ENCODE data around the gene SRGAP3.

The SRGAP3 gene

GRCh38 chr3:9233101-9233500 is 16.3 kb downstream of the SRGAP3 start:
- TF ChIP-seq, protein P1, sequence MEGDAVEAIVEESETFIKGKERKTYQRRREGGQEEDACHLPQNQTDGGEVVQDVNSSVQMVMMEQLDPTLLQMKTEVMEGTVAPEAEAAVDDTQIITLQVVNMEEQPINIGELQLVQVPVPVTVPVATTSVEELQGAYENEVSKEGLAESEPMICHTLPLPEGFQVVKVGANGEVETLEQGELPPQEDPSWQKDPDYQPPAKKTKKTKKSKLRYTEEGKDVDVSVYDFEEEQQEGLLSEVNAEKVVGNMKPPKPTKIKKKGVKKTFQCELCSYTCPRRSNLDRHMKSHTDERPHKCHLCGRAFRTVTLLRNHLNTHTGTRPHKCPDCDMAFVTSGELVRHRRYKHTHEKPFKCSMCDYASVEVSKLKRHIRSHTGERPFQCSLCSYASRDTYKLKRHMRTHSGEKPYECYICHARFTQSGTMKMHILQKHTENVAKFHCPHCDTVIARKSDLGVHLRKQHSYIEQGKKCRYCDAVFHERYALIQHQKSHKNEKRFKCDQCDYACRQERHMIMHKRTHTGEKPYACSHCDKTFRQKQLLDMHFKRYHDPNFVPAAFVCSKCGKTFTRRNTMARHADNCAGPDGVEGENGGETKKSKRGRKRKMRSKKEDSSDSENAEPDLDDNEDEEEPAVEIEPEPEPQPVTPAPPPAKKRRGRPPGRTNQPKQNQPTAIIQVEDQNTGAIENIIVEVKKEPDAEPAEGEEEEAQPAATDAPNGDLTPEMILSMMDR (IDR thresholded peaks at IDR 0.05; ENCODE audit: extremely low read depth, missing control alignments): no peak
- DNase-seq (ENCODE audit: low spot score): no peak

GRCh38 chr3:9231937-9232336 is 17.5 kb downstream of the SRGAP3 start:
- TF ChIP-seq, protein P1 (IDR thresholded peaks at IDR 0.05; ENCODE audit: extremely low read depth, missing control alignments): no peak
- DNase-seq (ENCODE audit: low spot score): no peak

GRCh38 chr3:9231471-9231870 is 18.0 kb downstream of the SRGAP3 start:
- no peak for DNase-seq (ENCODE audit: low spot score)
- TF ChIP-seq, protein P1 (IDR thresholded peaks at IDR 0.05; ENCODE audit: extremely low read depth, missing control alignments): no peak

DNA sequence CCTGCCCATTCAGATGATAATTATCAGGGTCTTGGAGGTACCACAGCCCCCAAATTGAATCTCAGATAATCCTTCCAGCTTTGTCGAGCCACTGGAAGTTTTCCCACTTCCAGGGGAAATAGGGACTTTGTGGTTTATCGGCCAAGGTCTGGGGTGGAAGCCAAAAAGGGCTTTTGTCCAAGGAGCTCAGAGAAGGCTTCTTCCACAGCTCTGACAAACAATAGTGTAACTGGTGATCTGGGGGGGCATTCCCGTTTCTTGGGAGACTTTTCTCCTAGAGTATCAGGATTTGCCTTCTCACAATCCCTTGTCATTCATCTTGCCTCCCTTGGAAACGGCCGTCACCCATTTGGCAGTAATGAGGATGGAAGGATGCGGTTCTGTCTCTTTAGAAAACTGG is 18.4 kb downstream of the SRGAP3 start:
- DNase-seq (ENCODE audit: low spot score): no peak
- TF ChIP-seq, protein P1 (IDR thresholded peaks at IDR 0.05; ENCODE audit: extremely low read depth, missing control alignments): no peak

- TF ChIP-seq, protein P1 (IDR thresholded peaks at IDR 0.05; ENCODE audit: extremely low read depth, missing control alignments): no peak
Measured at GRCh38 chr3:9230596-9230995, 18.9 kb downstream of the SRGAP3 start.

DNA sequence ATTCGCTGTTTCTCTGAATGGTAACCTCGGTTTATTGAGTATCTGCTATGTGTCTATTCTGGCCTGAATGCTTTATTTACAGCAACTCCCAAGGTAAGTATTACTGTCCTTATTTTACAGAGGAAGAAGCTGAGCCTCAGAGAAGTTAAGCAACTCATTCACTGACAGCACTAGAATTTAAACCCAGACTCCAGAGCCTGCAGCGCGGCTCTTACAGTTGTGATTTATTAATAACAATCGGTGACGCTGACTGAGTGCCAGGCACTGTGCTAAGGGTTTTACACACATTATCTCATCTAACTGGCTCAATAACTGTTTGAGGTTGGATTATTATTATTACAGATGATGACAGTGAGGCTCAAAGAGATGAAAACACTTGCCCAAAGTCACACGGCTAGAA is 19.6 kb downstream of the SRGAP3 start:
- DNase-seq (ENCODE audit: low spot score): no peak
- TF ChIP-seq, protein P1 (IDR thresholded peaks at IDR 0.05; ENCODE audit: extremely low read depth, missing control alignments): no peak

More at GRCh38 chr3:9230596-9230995, 18.9 kb downstream of the SRGAP3 start:
- DNase-seq (ENCODE audit: low spot score): no peak

GRCh38 chr3:9229325-9229724 is 20.1 kb downstream of the SRGAP3 start:
- DNase-seq (ENCODE audit: low spot score): no peak
- TF ChIP-seq, protein P1 (IDR thresholded peaks at IDR 0.05; ENCODE audit: extremely low read depth, missing control alignments): no peak
